Activated naive CD8-positive, alpha-beta T cell treated with anti-CD3 and anti-CD28 coated beads, Interleukin-2, amount 10 ng/mL, durations not matched to agents 7 days and 5 days (primary cell): ENCODE data around the gene EIF3K. TPM values are rescaled to one million over a fixed set of nuclear protein-coding genes. Genes with fewer than 3 reads are reported as not detected.
"Not testable (repeated sequence)": the region's sequence is repeated elsewhere in the genome, so short reads cannot be mapped to it uniquely, and the experiment has no call there.

Experiments used
- ATAC-seq: fragments of 150-1000 bp; cut with Tn5 transposase; one replicate; pipeline ENCODE4 v1.10.0; 2021; ENCODE audit warnings: low read depth, moderate library complexity
- POLR2A ChIA-PET: fragments of 350-600 bp; sonication (Branson Sonifier 250); formaldehyde crosslinking; loops from one replicate; lab custom pipeline; 2021; ENCODE audit warnings: antibody characterized with exemption; lab: Charles Lee
- DNase-seq: peaks from one replicate; pipeline ENCODE4 v3.0.0; 2021
- H3K27ac Mint-ChIP-seq: one replicate; pipeline ENCODE4 v1.8.0; 2022; ENCODE audit warnings: mild to moderate bottlenecking, mixed read lengths
- H3K27me3 Mint-ChIP-seq: one replicate; pipeline ENCODE4 v1.8.0; 2022; ENCODE audit warnings: mild to moderate bottlenecking, moderate library complexity, mixed read lengths
- H3K36me3 Mint-ChIP-seq: one replicate; pipeline ENCODE4 v1.8.0; 2021; ENCODE audit warnings: mild to moderate bottlenecking, mixed read lengths
- H3K4me1 Mint-ChIP-seq: one replicate; pipeline ENCODE4 v1.8.0; 2021; ENCODE audit warnings: mixed read lengths
- H3K4me3 Mint-ChIP-seq: one replicate; pipeline ENCODE4 v1.8.0; 2022; ENCODE audit warnings: mild to moderate bottlenecking, moderate library complexity, mixed read lengths
- H3K9me3 Mint-ChIP-seq: one replicate; pipeline ENCODE4 v1.8.0; 2021; ENCODE audit warnings: mixed read lengths
- total RNA-seq, 2 experiments: library from RNA; stranded (reverse); gene quantifications; one replicate each; pipeline ENCODE4 v1.2.3, GENCODE V29; 2021

EIF3K gene
- total RNA-seq, 2 experiments from 2014 or later, result 307 to 308 TPM

DNA sequence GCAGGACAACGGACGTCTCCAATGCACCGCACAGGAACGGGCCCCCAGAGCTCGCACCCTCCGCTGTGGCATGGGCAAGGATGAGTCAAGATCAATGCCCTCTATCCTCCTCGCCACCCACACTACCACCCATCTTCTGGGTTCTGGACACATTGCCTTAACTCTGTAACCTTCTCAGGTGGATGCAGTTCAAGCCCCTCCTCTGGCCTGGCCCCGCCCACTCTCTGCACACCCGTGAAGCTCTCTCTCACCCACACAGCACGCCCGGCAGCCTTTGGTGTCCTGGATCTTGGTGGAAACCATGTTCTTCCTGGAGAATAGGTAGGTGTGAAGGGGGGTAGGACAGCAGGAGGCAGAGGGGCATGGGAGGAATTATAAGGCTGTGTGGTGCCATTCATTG is 21.9 kb upstream of the EIF3K start:
- H3K4me1 Mint-ChIP-seq, result peaks cover 10% of the 10 kb centered on the region
- no peak for ATAC-seq
- POLR2A ChIA-PET, result no interaction called here
- H3K9me3 Mint-ChIP-seq, result no peaks in the 10 kb centered on the region
- H3K4me3 Mint-ChIP-seq, result no peak overlapping the region
- peak overlapping the region; percentile 2 for H3K27ac Mint-ChIP-seq
- DNase-seq, result no peak
- no peaks in the 10 kb centered on the region for H3K27me3 Mint-ChIP-seq
- H3K36me3 Mint-ChIP-seq, result peaks cover 47% of the 10 kb centered on the region

DNA sequence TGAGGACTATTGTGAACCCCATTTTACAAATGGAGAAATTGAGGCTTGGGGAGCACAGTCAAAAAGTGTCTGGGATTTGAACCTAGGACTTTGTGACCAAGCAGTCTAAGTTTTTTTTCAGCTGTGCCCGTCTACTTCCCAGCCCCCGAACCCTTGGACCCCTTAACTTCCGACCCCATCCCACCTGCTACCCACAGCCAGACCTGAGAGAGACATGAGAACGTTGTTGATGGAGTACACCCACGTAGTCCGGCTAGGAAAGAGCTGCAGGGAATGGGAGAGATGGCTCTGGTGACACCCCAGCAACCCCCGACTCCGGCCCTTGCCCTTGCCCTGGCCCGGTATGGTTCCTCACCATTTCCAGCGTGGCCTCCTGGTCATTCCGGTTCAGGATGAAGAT is 19.3 kb upstream of the EIF3K start:
- peaks cover 10% of the 10 kb centered on the region for H3K4me1 Mint-ChIP-seq

DNA sequence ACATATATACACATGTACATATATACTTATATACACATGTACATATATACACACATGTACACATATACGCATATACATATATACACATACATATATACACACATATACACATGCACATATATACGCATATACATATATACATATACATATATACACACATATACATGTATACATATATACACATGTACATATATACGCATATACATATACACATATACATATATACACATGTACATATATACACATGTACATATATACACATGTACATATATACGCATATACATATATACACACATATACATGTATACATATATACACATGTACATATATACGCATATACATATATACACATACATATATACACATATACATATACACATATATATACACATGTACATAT is 16.1 kb upstream of the EIF3K start:
- H3K27ac Mint-ChIP-seq, H3K4me1 Mint-ChIP-seq, H3K4me3 Mint-ChIP-seq, DNase-seq, POLR2A ChIA-PET, H3K27me3 Mint-ChIP-seq, H3K9me3 Mint-ChIP-seq, ATAC-seq: not testable (repeated sequence)
- H3K36me3 Mint-ChIP-seq, result peaks cover 24% of the 10 kb centered on the region

More for the DNA sequence above, 19.3 kb upstream of the EIF3K start:
- H3K9me3 Mint-ChIP-seq, result no peaks in the 10 kb centered on the region
- DNase-seq, result no peak
- no peaks in the 10 kb centered on the region for H3K27me3 Mint-ChIP-seq
- ATAC-seq, result no peak
- H3K36me3 Mint-ChIP-seq, result peaks cover 35% of the 10 kb centered on the region
- POLR2A ChIA-PET, result no interaction called here
- H3K27ac Mint-ChIP-seq, result no peak overlapping the region
- no peak overlapping the region for H3K4me3 Mint-ChIP-seq

DNA sequence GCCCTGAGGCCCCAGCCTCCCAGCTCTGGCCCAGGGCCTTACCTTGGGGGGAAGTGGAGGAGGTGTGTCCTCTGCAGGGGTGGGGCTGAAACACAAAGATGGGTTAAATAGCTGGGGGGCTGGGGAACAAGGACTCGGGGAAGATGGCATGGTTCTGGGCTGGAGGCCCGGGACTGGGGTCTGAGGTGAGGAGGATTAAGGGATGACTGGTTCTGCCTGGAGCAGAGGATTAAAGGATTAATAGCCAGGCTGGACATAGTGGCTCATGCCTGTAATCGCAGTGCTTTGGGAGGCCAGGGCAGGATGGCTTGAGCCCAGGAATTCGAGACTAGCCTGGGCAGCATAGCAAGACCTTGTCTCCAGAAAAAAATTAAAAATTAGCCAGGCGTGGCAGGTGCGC is 12.9 kb upstream of the EIF3K start:
- Mint-ChIP-seq H3K27ac (no peak overlapping the region), H3K4me1 (peaks cover 2% of the 10 kb centered on the region), H3K36me3 (peaks cover 28% of the 10 kb centered on the region), H3K9me3 (no peaks in the 10 kb centered on the region), H3K4me3 (no peak overlapping the region), H3K27me3 (no peaks in the 10 kb centered on the region)
- ATAC-seq, result no peak
- POLR2A ChIA-PET, result interaction anchor here (0.5 to 0.6 kb wide), 2 partner anchors 14 to 92 kb away, joined by 3 to 6 read pairs; no protein-coding TSS in a partner anchor
- DNase-seq, result no peak

DNA sequence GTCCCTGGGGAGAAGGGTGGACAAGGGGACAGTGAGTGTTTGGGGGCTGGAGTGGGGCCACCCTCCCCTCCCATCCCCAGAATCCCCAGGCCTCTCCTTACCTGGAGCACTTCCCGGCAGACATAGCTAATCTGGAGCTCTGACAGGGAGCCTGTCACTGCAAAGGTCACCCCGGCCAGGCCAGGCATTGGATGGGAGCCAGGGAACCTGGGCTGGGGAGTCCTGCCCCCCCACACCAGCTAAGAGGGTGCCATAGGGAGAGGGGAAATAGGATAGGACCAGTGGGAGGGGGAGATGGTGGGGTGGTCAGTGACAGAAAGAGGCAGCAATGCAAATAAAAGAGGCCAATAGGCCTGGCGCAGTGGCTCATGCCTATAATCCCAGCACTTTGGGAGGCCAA is 4.7 kb upstream of the EIF3K start:
- Mint-ChIP-seq H3K4me1 (peaks cover 30% of the 10 kb centered on the region), H3K36me3 (peaks cover 39% of the 10 kb centered on the region), H3K27ac (no peak overlapping the region), H3K9me3 (no peaks in the 10 kb centered on the region), H3K27me3 (no peaks in the 10 kb centered on the region), H3K4me3 (no peak overlapping the region)
- ATAC-seq (no peak), DNase-seq (no peak)
- POLR2A ChIA-PET, result no interaction called here

DNA sequence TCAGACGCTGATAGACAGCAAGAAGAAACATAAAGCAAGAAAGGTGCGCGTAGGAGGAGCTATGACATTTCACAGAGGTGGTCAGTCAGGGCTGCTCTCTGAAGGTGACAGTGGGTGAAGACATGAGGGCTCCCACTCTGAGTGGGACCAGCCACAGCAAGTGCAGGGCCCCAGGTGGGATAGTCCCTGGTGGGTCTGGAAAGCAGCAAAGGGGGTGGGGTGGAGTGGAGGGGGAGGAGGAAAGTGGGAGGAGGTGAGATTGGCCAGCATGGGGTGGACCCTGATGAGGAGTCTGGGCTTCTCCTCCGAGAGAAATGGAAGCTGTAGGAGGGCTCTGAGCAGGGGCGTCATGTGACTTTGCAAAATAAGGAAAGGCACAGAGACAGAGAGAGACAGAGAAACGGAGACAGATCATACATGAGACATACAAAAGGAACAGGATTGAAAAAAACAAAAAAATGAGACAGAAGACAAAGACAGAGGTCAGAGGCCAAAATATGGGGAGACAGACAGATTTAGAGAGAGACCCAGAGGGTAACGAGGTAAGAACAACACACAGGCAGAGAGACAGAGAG is 3.9 kb upstream of the EIF3K start:
- no peak for ATAC-seq
- Mint-ChIP-seq H3K9me3 (no peaks in the 10 kb centered on the region), H3K27ac (peak overlapping the region; percentile 81), H3K4me1 (peaks cover 36% of the 10 kb centered on the region), H3K36me3 (peaks cover 36% of the 10 kb centered on the region), H3K4me3 (peak overlapping the region; percentile 77), H3K27me3 (no peaks in the 10 kb centered on the region)
- POLR2A ChIA-PET, result interaction anchor here (0.6 to 1.2 kb wide), 3 partner anchors 21 to 46 kb away, joined by 3 read pairs; no protein-coding TSS in a partner anchor
- no peak for DNase-seq

DNA sequence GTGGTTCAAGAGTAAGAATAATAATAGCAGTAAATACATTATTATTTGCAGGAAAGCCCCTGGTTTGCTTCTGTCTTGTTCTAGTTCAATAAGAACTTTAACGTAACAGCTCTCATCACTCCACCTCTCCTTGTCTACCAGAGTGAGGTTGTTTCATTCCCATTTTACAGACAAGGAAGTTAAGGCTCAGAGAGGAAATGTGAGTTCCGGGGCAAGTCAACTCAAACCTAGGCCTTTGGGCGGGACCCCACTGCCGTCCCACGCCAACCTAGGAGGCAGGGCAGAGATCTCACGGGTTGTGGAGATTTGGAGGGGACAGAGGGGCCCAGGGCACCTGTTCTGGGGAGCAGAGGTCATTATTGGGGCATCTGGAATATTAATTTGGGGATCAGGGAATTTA is 2.7 kb upstream of the EIF3K start:
- DNase-seq (no peak), ATAC-seq (no peak)
- Mint-ChIP-seq H3K27ac (peak overlapping the region; percentile 96), H3K9me3 (no peaks in the 10 kb centered on the region), H3K27me3 (no peaks in the 10 kb centered on the region), H3K4me1 (peaks cover 40% of the 10 kb centered on the region), H3K4me3 (peak overlapping the region; percentile 93), H3K36me3 (peaks cover 28% of the 10 kb centered on the region)
- POLR2A ChIA-PET, result interaction anchor here (1.2 to 3.6 kb wide), 2 partner anchors 8 to 47 kb away, joined by 3 to 13 read pairs; no protein-coding TSS in a partner anchor

DNA sequence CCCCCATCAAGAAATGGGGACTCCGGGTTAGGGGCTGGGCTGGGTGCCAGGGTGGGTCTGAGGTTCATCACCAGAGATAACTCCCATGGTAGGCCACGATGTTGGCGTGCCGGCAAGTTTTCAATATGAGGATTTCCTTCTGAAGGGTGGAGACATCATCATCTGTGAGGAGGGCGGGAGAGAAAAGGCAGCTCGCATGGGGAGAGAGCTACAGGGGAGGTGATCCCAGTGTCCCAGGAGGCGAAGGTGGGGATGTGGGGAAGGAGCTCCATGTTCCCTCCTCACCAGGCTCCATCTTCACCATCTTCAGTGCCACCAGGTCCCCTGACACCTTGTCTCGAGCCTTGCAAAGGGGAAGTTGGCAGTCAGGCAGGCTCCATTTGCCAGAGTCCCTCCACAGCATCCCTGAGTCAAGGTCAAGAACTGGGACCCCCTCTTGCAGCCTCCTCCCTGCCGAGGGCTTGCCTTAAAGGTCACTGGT is 1.7 kb upstream of the EIF3K start:
- peak overlapping the region; percentile 96 for H3K27ac Mint-ChIP-seq
- peaks cover 30% of the 10 kb centered on the region for H3K36me3 Mint-ChIP-seq
- POLR2A ChIA-PET, result interaction anchor here (0.5 to 3.6 kb wide), 14 partner anchors 9 to 313 kb away, joined by 3 to 23 read pairs (median 4); partner anchors contain the start of genes FAM98C, GGN, MRPS12 and RINL
- peaks cover 42% of the 10 kb centered on the region for H3K4me1 Mint-ChIP-seq
- ATAC-seq (no peak), DNase-seq (no peak)
- H3K4me3 Mint-ChIP-seq, result peak overlapping the region; percentile 93
- H3K27me3 Mint-ChIP-seq, result no peaks in the 10 kb centered on the region
- no peaks in the 10 kb centered on the region for H3K9me3 Mint-ChIP-seq

DNA sequence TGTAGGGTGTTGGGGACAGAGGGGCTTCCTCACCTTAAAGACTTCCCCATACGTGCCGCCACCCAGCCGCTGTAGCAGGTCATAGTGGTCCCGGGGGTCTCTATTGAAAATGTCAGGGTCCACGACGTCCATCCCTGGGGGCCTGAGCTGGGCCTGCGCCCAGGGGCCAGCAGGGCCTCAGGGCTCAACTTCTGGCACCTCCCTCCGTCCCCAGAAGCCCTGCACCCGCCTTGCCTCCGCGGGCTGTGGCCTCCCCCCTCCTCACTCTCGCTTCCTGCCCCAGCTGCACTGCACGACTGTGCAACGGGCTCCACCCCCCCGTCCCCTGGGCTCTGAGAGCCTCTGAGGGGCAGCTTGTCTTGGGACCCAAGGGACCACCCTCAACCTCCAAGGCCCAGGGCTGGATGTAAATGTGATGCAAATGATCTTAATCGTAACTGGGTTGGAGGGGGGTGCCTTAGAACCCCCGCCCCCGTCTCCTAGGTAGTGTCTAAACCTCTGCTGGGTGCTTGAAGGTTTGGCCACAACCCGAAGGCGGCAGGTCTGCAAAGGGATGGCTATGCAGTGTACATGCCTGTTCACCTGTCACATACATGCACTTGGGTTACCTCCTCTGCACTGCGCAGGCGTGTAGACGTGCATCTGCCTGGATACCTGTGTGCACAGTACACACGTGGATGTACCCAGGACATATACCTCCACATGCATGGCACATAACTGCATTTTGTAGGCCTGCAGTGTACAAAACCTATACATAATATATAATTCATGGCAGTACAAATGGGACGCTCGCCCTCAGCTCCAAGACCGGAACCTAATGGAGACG is 1.0 kb upstream of the EIF3K start, which contains the start of gene MAP4K1:
TSS of gene MAP4K1 (minus strand) at position 190 of the 826 bp plus-strand sequence. CDS start at position 132, 58 bp downstream.
- Mint-ChIP-seq H3K27ac (peak within 1 kb of the TSS; percentile 96), H3K4me3 (peak within 1 kb of the TSS; percentile 93), H3K36me3 (peaks cover 24% of the 10 kb centered on the region), H3K4me1 (peaks cover 40% of the 10 kb centered on the region), H3K27me3 (no peaks in the 10 kb centered on the region), H3K9me3 (no peaks in the 10 kb centered on the region)
- peak; percentile 76 for ATAC-seq
- peak; percentile 79 for DNase-seq
- POLR2A ChIA-PET, result interaction anchor here (0.6 to 3.6 kb wide), 24 partner anchors 10 to 313 kb away, joined by 3 to 23 read pairs (median 4); partner anchors contain the start of genes ACTN4, FAM98C, GGN and MRPS12

DNA sequence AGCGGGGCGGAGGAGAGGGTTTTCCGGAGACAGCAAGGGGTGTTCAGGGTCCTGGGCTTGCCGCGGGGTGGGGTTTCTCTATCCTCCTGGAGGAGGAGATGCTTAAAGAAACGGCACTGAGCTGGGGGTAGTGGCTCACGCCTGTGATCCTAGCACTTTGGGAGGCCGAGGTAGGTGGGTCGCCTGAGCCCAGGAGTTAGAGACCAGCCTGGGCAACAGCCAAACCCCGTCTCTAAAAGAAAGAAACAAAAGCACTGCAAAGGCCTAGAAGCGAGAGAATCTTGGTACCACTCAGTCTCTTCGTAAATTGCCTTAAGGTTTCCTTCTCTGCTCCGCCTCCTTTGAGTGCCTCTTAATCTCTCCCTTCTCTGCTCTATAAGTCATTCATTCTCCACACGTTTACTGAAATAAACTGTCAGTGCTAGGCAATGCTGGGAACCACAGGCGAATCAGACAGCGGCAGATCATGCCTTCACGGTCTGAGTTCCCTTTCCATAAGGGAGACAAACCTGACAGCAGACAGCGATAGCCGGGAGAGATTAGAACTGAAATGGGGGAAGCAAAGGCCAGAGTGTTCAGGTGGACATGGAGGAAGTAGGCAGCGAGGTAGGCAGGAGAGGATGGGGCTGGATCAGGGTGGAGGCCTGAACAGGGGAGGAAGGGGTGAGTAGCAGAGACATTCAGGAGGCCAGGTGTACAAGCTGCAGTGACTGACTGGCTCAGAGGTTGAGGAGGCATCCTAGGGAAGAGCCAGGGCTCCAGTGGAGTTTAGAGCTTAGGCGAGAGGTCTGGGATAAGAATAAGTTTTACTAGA is 580 bp downstream of the EIF3K start:
- peak overlapping the region; percentile 96 for H3K27ac Mint-ChIP-seq
- POLR2A ChIA-PET, result interaction anchor here (0.6 to 3.6 kb wide), 22 partner anchors 11 to 311 kb away, joined by 3 to 23 read pairs (median 5); partner anchors contain the start of genes ACTN4, FAM98C, GGN and MRPS12

DNA sequence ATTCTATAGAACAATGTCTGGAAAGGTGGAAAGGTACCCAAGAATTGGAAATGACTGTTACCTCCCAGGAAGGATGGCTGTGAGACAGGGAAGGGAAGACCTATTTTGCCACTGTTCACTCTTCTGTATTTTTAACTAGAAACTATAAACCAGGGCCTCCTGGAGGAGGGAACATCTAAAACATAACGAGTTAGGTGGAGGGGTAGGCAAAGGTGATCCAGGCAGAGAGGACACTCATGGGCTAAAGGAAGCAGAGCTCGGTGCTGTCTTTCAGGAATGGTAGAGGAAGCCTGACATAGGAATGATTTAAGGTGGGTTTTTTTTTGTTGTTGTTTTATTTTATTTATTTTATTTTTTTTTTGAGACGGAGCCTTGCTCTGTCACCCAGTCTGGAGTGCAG is 5.8 kb downstream of the EIF3K start:
- peaks cover 12% of the 10 kb centered on the region for H3K4me1 Mint-ChIP-seq
- DNase-seq (no peak), ATAC-seq (no peak)
- H3K27ac Mint-ChIP-seq, result no peak overlapping the region
- no peaks in the 10 kb centered on the region for H3K9me3 Mint-ChIP-seq
- POLR2A ChIA-PET, result no interaction called here
- H3K27me3 Mint-ChIP-seq, result no peaks in the 10 kb centered on the region
- H3K36me3 Mint-ChIP-seq, result peaks cover 17% of the 10 kb centered on the region
- no peak overlapping the region for H3K4me3 Mint-ChIP-seq

More for the DNA sequence above, 580 bp downstream of the EIF3K start:
- no peaks in the 10 kb centered on the region for H3K9me3 Mint-ChIP-seq
- ATAC-seq (no peak), DNase-seq (no peak)
- peaks cover 22% of the 10 kb centered on the region for H3K36me3 Mint-ChIP-seq
- no peaks in the 10 kb centered on the region for H3K27me3 Mint-ChIP-seq
- peak overlapping the region; percentile 93 for H3K4me3 Mint-ChIP-seq
- H3K4me1 Mint-ChIP-seq, result peaks cover 31% of the 10 kb centered on the region

DNA sequence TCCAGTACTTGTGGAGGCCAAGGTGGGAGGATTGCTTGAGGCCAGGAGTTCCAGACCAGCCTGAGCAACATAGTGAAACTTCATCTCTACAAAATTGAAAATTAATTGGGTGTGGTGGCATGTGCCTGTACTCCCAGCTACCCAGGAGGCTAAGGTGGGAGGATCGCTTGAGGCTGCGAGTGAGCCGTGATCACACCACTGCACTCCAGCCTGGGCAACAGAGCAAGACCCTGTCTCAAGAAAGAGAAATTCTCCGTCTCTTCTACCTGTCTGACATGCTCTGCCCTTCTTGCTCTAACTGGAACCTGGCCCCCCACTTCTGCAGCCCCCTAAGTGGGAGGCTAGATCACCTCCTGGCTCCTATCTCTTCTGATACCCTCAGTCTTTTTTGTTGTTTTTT is 7.4 kb downstream of the EIF3K start:
- ATAC-seq, result no peak
- Mint-ChIP-seq H3K27me3 (no peaks in the 10 kb centered on the region), H3K36me3 (peaks cover 17% of the 10 kb centered on the region), H3K27ac (peak overlapping the region; percentile 4), H3K4me3 (no peak overlapping the region), H3K9me3 (no peaks in the 10 kb centered on the region), H3K4me1 (peaks cover 5% of the 10 kb centered on the region)
- POLR2A ChIA-PET, result no interaction called here
- DNase-seq, result no peak
